ENCODE measurements around the gene SARS1.
"Not testable (repeated sequence)": the region's sequence is repeated elsewhere in the genome, so short reads cannot be mapped to it uniquely, and the experiment has no call there.

SARS1 gene

GRCh38 chr1:109275706-109276345 lies 62.1 kb downstream of the SARS1 start:
- no peak for DNase-seq (ENCODE audit: low read depth)

GRCh38 chr1:109277434-109278204 lies 63.9 kb downstream of the SARS1 start:
- peak; percentile 64 for DNase-seq (ENCODE audit: low read depth)

- DNase-seq (ENCODE audit: low read depth): no peak
Observed at GRCh38 chr1:109279615-109280278, 66.0 kb downstream of the SARS1 start.

GRCh38 chr1:109280862-109281261 lies 67.1 kb downstream of the SARS1 start:
- no peak for DNase-seq (ENCODE audit: low read depth)

- no peak for DNase-seq (ENCODE audit: low read depth)
Observed at GRCh38 chr1:109281680-109282496, 68.2 kb downstream of the SARS1 start.

GRCh38 chr1:109282497-109282951 lies 68.8 kb downstream of the SARS1 start:
- no peak for DNase-seq (ENCODE audit: low read depth)

- DNase-seq (ENCODE audit: low read depth): peak; percentile 84
Observed at GRCh38 chr1:109282952-109283747, 69.4 kb downstream of the SARS1 start, which contains the start of gene PSRC1. Gene PSRC1, minus strand, starts transcription at chr1:109283145.

GRCh38 chr1:109283748-109284600 lies 70.3 kb downstream of the SARS1 start:
- DNase-seq (ENCODE audit: low read depth): no peak

GRCh38 chr1:109286762-109287161 lies 73.0 kb downstream of the SARS1 start:
- not testable (repeated sequence) for DNase-seq (ENCODE audit: low read depth)

All from activated T-cell treated with anti-CD3 and anti-CD28 coated beads for 48 hours (primary cell).